Ectodermal cell (in vitro differentiated cells): ENCODE results near the gene LAMP5. TPM values are rescaled to one million over a fixed set of nuclear protein-coding genes. Genes with fewer than 3 reads are reported as not detected.

Experiments
- H3K27ac ChIP-seq: 2 replicates; pipeline ENCODE4 v1.7.0; 2013; ENCODE audit warnings: mild to moderate bottlenecking, low read depth, low read length; ENCODE audit not compliant: insufficient read depth, poor library complexity, severe bottlenecking
- H3K27me3 ChIP-seq: 2 replicates; pipeline ENCODE4 v1.7.0; 2013; ENCODE audit warnings: mild to moderate bottlenecking, low read length; ENCODE audit not compliant: insufficient read depth, control insufficient read depth, poor library complexity, severe bottlenecking
- H3K36me3 ChIP-seq: one replicate; pipeline ENCODE4 v1.7.0; 2013; ENCODE audit warnings: low read length; ENCODE audit not compliant: control insufficient read depth, insufficient read depth
- H3K4me1 ChIP-seq: one replicate; pipeline ENCODE4 v1.7.0; 2013; ENCODE audit warnings: low read length; ENCODE audit not compliant: control insufficient read depth, insufficient read depth
- H3K4me3 ChIP-seq: 2 replicates; pipeline ENCODE4 v1.7.0; 2013; ENCODE audit warnings: low read depth, low read length, control low read depth; ENCODE audit not compliant: insufficient read depth
- H3K9me3 ChIP-seq: 2 replicates; pipeline ENCODE4 v1.7.0; 2013; ENCODE audit warnings: mild to moderate bottlenecking, low read length, moderate library complexity; ENCODE audit not compliant: control insufficient read depth
- WGBS, 2 experiments: methylation state at CpG; one replicate each; pipeline ENCODE4 v1.1.7; 2013; ENCODE audit warnings: missing lambda C conversion rate in 2 of 2; 5-methylcytosine and 5-hydroxymethylcytosine counted together
- polyA plus RNA-seq, 4 experiments: library from polyadenylated mRNA; stranded (reverse); fragments of 50-300 nt; gene quantifications; one replicate each; pipeline ENCODE4 v1.2.3, GENCODE V29; 2013

The LAMP5 gene
- polyA plus RNA-seq (2013, experiment 1 of 4): 7.7 TPM
- 8.2 TPM for polyA plus RNA-seq (2013, experiment 2 of 4)
- 8.0 TPM for polyA plus RNA-seq (2013, experiment 3 of 4)
- 8.3 TPM for polyA plus RNA-seq (2013, experiment 4 of 4)

GRCh38 chr20:9514461-9515213, at the start of gene LAMP5:
Gene LAMP5, plus strand, starts transcription at chr20:9514590. Its CDS starts 263 bp downstream, at chr20:9514853.
- Histone ChIP-seq H3K27me3 (peaks cover 85% of the 10 kb centered on the region), H3K4me3 (peak within 1 kb of the TSS; percentile 46), H3K4me1 (peaks cover 29% of the 10 kb centered on the region), H3K9me3 (no peaks in the 10 kb centered on the region), H3K27ac (no peak within 1 kb of the TSS), H3K36me3 (no peaks in the 10 kb centered on the region)
- 0% methylated on average over 38 of the region's 38 CpGs for WGBS, 2 experiments

GRCh38 chr20:9467995-9468394, 46.4 kb upstream of the LAMP5 start:
- Histone ChIP-seq H3K4me1 (no peaks in the 10 kb centered on the region), H3K4me3 (no peak overlapping the region), H3K27ac (no peak overlapping the region), H3K9me3 (no peaks in the 10 kb centered on the region), H3K36me3 (no peaks in the 10 kb centered on the region), H3K27me3 (no peaks in the 10 kb centered on the region)
- WGBS, 2 experiments: 11 to 66% methylated on average over 1 to 3 of the region's 3 CpGs

- 98 to 100% methylated on average over 2 of the region's 2 CpGs for WGBS, 2 experiments
- H3K36me3 ChIP-seq: no peaks in the 10 kb centered on the region
Measured at GRCh38 chr20:9474835-9475415, 39.5 kb upstream of the LAMP5 start.

GRCh38 chr20:9475456-9475855, 38.9 kb upstream of the LAMP5 start:
- no peaks in the 10 kb centered on the region for H3K36me3 ChIP-seq
- H3K9me3 ChIP-seq: no peaks in the 10 kb centered on the region
- no peaks in the 10 kb centered on the region for H3K27me3 ChIP-seq
- no peak overlapping the region for H3K4me3 ChIP-seq
- H3K4me1 ChIP-seq: no peaks in the 10 kb centered on the region
- H3K27ac ChIP-seq: no peak overlapping the region

More at GRCh38 chr20:9474835-9475415, 39.5 kb upstream of the LAMP5 start:
- Histone ChIP-seq H3K4me3 (no peak overlapping the region), H3K9me3 (no peaks in the 10 kb centered on the region), H3K27me3 (no peaks in the 10 kb centered on the region), H3K4me1 (no peaks in the 10 kb centered on the region), H3K27ac (no peak overlapping the region)

GRCh38 chr20:9476174-9476573, 38.2 kb upstream of the LAMP5 start:
- H3K4me3 ChIP-seq: no peak overlapping the region
- H3K4me1 ChIP-seq: no peaks in the 10 kb centered on the region
- no peaks in the 10 kb centered on the region for H3K27me3 ChIP-seq
- no peak overlapping the region for H3K27ac ChIP-seq
- WGBS, 2 experiments: 83 to 86% methylated on average over 4 of the region's 4 CpGs
- no peaks in the 10 kb centered on the region for H3K36me3 ChIP-seq
- H3K9me3 ChIP-seq: no peaks in the 10 kb centered on the region

- H3K36me3 ChIP-seq: no peaks in the 10 kb centered on the region
- H3K4me3 ChIP-seq: no peak overlapping the region
- no peak overlapping the region for H3K27ac ChIP-seq
- WGBS, 2 experiments: 96% methylated on average over 7 of the region's 7 CpGs
- no peaks in the 10 kb centered on the region for H3K4me1 ChIP-seq
- H3K27me3 ChIP-seq: no peaks in the 10 kb centered on the region
- no peaks in the 10 kb centered on the region for H3K9me3 ChIP-seq
Measured at GRCh38 chr20:9476637-9477036, 37.8 kb upstream of the LAMP5 start.

GRCh38 chr20:9478771-9479170, 35.6 kb upstream of the LAMP5 start:
- no peaks in the 10 kb centered on the region for H3K27me3 ChIP-seq
- 94 to 96% methylated on average over 4 of the region's 4 CpGs for WGBS, 2 experiments

GRCh38 chr20:9480066-9480465, 34.3 kb upstream of the LAMP5 start:
- Histone ChIP-seq H3K27ac (no peak overlapping the region), H3K27me3 (no peaks in the 10 kb centered on the region), H3K4me3 (no peak overlapping the region), H3K4me1 (peaks cover 3% of the 10 kb centered on the region), H3K9me3 (no peaks in the 10 kb centered on the region), H3K36me3 (no peaks in the 10 kb centered on the region)
- WGBS, 2 experiments: 91 to 96% methylated on average over 4 of the region's 4 CpGs

More at GRCh38 chr20:9478771-9479170, 35.6 kb upstream of the LAMP5 start:
- Histone ChIP-seq H3K4me1 (peaks cover 3% of the 10 kb centered on the region), H3K9me3 (no peaks in the 10 kb centered on the region), H3K27ac (no peak overlapping the region), H3K4me3 (no peak overlapping the region), H3K36me3 (no peaks in the 10 kb centered on the region)

- no peak overlapping the region for H3K4me3 ChIP-seq
- H3K27ac ChIP-seq: no peak overlapping the region
- WGBS, 2 experiments: 98 to 99% methylated on average over 3 of the region's 3 CpGs
- no peaks in the 10 kb centered on the region for H3K27me3 ChIP-seq
- H3K9me3 ChIP-seq: no peaks in the 10 kb centered on the region
- peaks cover 7% of the 10 kb centered on the region for H3K4me1 ChIP-seq
- H3K36me3 ChIP-seq: no peaks in the 10 kb centered on the region
Measured at GRCh38 chr20:9482180-9482579, 32.2 kb upstream of the LAMP5 start.

GRCh38 chr20:9483131-9483530, 31.3 kb upstream of the LAMP5 start:
- 80 to 90% methylated on average over 1 of the region's 2 CpGs for WGBS, 2 experiments
- no peak overlapping the region for H3K27ac ChIP-seq
- no peaks in the 10 kb centered on the region for H3K9me3 ChIP-seq
- H3K4me1 ChIP-seq: peaks cover 7% of the 10 kb centered on the region
- no peaks in the 10 kb centered on the region for H3K27me3 ChIP-seq
- no peak overlapping the region for H3K4me3 ChIP-seq
- no peaks in the 10 kb centered on the region for H3K36me3 ChIP-seq
